H4 (cell line): Measurements from ENCODE around the gene GFRAL. TPM values are rescaled to one million over a fixed set of nuclear protein-coding genes. Genes with fewer than 3 reads are reported as not detected.

Experiments used
- DNase-seq: peaks from one replicate; pipeline ENCODE4 v3.0.0-alpha.2; 2015; ENCODE audit warnings: low spot score
- total RNA-seq: library from RNA; depleted of rRNA; stranded (reverse); fragments of >200 nt; shearing (Covaris generic); gene quantifications from 2 replicates; pipeline ENCODE4 v1.2.3, GENCODE V29; 2014; rRNA removed

The GFRAL gene
- total RNA-seq, 1 experiment from 2014 or later: not detected

DNA sequence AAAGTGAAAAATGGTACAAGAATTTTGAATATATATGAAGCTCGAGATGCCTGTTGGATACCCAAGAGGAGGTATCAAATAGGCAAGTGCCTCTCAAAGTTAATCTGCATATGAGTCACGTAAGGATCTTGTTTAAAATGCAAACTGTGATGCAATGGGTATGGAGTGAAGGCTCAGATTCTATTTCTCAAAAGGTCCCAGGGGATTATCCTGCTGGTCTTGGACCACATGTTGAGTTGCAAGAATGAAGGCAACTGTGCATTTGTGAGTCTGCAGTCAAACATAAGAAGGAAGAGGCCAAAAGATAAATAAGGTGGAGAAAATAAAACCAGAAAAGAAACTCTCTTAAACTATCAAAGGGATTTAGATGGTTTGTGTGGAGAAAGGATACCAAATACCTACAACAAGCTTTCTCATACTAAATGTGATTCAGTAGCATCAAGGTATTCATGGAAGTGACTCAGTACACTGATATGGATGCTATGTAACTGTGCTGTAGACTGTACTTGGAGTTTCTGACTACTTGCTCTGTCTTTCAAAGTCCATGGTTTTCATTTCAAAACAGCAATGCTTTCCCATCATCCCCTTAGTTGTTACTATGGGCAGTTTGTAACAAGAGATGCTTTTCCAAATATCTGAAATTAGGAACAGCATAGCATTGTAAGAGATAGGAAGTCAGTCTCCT lies 106.3 kb downstream of the GFRAL start:
- peak; percentile 36 for DNase-seq

DNA sequence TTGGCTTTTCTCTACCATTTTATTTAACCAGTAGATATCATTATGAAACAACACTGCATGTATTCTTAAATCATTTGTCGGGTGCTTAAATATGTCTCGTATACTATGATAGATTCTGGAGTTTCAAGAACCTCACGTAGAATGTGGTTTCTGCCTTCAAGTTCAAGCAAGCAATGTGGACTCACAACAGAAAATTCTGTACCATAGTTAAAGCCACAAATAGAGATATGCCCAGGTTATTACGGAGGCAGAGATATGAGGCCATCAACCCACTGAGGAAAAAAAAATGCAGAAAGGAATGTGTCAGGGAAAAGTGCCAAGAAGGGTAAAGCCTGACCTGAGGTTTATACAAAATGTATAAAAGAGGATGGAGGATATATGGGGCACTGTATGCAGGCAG lies 109.9 kb downstream of the GFRAL start:
- DNase-seq: no peak

DNA sequence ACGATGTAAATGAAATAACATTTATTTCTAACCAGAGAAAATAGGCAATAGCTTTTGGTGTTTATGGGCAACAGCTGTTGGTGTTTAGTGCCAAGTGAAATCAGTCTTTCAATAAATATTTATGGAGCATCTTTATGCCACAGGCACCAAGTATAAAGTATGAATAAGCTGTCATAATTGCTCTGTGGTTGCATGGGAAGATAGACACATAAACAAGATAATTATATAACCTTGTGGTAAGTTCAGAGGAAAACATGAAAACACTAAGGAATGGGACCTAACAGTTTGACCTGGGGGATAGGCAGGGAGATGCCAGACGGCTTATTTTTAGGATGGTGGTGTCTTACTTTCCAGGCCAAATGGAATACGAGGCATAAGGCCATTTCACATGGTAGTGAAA lies 110.9 kb downstream of the GFRAL start:
- DNase-seq: peak; percentile 17

DNA sequence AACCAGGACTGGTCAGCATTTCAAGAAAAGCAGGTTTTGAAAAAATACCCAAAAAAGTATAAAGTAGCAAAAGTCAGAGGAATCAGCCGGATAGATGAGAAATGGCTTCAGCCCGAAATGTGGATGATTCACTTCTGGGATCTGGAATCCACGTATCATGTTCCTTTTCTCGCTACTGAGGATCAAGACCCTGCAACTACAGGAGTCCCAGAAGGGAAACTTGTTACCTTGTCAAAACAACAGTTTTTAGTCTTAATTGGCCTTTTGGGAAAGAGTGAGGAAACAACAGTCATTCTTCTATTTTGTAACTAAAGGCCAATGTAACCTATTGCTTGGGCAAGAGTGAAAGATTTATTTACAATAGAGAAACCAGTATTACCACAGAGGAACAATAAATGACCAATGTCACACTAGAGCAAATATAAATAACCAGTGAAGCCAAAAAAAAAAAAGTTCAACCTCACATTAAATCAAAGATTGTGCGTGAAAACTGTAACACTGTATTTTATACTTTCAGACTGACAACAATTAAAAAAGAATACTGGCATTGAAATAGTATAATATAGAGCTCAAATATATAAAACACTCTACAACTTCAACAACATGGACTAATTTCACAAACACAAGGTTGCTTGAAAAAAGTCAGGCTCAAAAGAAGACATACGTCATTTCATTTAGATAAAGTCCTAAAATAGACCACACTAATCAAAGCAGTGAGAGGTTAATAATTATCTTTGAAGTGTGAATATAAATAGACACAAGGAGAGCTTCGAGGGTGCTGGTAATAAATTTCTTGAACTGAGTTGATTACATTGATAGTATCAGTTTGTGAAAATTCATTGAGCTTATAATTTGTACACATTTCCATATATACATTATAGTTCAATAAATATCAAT lies 116.2 kb downstream of the GFRAL start:
- DNase-seq: peak; percentile 25

DNA sequence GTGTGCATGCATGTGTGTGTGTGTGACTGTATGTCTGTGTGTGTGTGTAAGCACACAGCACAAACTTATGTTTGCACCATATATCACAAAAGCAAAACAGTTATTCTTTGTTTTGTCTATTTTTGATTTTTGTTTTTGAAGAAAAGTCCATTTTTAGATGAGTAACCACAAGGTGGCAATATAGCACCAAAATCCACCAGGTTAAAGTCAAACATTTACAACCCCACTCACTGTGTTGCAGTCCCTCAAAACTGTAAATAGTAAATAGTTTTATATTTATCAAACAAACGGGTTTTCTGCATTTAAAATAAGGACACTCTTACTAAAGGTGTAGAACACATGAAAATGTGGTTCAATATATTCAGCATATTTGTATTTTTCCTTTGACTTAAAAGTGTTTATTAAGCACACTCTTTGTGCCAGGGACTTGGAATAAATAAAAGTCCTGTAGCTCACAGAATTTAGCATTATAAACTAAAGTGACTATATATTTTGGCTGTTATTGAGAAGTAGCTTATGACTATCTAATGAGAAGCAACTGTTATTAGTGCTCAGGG lies 118.5 kb downstream of the GFRAL start:
- peak; percentile 33 for DNase-seq

DNA sequence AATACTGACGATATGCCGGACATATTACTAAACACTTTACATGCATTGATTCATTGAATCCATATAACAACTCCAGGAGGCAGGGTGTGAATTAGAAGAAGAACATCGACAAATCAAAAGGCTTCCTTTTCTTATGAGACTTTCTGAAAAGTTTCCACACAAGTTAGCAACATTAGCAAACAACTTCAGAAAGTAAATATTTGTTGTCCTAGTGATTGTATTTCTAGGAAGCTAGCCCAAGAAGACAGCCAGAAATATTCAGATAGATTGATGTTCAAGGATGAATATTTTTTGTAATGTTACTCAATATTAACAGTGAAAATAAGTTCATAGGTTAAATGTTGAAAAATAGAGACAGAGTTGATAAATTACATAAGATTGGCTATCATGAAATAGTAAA lies 120.6 kb downstream of the GFRAL start:
- DNase-seq: no peak

DNA sequence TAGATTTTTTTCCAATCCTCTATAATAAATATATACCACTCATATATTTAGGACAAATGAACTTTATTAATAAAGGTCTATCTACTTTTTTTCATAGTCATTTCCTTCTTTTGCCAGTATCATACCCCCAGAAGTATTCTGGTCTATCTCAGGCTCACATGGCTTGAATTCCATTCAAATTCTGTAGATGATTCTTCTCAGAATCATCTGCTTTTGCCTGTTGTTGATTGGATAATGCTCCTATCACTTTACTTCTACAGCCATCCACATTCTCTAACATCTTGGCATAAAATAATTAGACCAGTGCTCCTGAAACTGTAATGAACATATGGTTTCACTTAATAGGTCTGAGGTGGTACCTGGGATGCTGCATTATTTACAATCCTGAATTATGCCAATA lies 121.2 kb downstream of the GFRAL start:
- no peak for DNase-seq

DNA sequence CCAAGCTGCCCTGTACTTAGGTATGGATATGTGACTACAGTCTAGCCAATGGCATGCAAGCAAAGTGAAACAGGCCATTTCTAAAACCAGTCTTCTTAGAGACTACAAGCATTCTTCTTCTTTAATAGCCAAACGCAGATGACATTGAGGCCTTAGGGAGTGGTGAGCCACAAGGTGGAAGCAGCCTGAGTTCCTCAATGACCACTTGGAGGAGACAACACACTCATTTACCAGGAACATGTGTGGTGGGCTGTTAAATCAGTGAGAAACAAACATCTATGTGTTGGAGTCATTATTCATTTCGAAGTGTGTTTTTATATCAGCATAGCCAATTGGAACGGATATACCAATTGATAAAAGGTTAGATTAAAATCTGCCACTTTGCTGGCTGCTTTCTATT lies 122.0 kb downstream of the GFRAL start:
- peak; percentile 60 for DNase-seq

DNA sequence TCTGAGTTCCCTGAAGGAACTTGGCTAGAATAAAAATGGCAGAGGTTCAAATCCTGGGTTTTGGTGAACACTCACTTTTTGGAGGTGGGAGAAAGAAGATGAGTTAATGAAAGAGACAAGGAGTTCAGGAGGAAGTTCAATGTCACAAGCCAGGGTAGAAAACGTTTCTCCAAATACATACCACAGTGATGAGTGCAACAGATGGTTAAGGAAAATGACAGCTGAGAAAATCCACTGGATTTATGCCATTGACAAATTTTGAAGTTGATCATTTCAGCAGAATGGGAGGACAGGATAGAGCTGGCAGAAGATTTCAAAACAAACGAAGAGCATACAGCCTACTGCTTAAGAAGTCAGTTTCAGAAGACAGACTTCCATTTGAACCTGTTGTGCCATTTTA lies 122.7 kb downstream of the GFRAL start:
- no peak for DNase-seq

Other genes with a start within 250 kb of the GFRAL start
- gene HCRTR2, start 153.0 kb upstream of the GFRAL start, total RNA-seq: not detected in 2 replicates